ENCODE measurements around the gene GALC. TPM values are rescaled to one million over a fixed set of nuclear protein-coding genes. Genes with fewer than 3 reads are reported as not detected.

Gene GALC
- total RNA-seq, 1 experiment from 2014 or later: 1.0 TPM

GRCh38 chr14:87898301-87898700 is 94.7 kb downstream of the GALC start:
- peaks cover 8% of the 10 kb centered on the region for H3K4me1 Mint-ChIP-seq (ENCODE audit: insufficient read depth, unreplicated experiment)
- intact Hi-C loops (cut with micrococcal nuclease): no loop called here
- DNase-seq (ENCODE audit: unreplicated experiment): no peak
- H3K4me3 Mint-ChIP-seq (ENCODE audit: unreplicated experiment): no peak overlapping the region
- no TSS peak for BruUV-seq (replicated peaks)
- no peaks in the 10 kb centered on the region for H3K27me3 Mint-ChIP-seq (ENCODE audit: insufficient read depth, unreplicated experiment)
- no peaks in the 10 kb centered on the region for H3K9me3 Mint-ChIP-seq (ENCODE audit: unreplicated experiment)
- POLR2A ChIA-PET: interaction anchor here (0.8 to 0.9 kb wide), 2 partner anchors 103 to 153 kb away, joined by 3 to 4 read pairs; no protein-coding TSS in a partner anchor
- H3K36me3 Mint-ChIP-seq (ENCODE audit: insufficient read depth, unreplicated experiment): no peaks in the 10 kb centered on the region
- CTCF ChIA-PET: interaction anchor here (0.6 to 6.2 kb wide), 9 partner anchors 9 to 895 kb away, joined by 3 to 109 read pairs (median 4); no protein-coding TSS in a partner anchor
- H3K27ac Mint-ChIP-seq (ENCODE audit: low read depth, unreplicated experiment): no peak overlapping the region
- TF ChIP-seq CTCF (IDR thresholded peaks at IDR 0.05; ENCODE audit: unreplicated experiment): no peak

- peaks cover 8% of the 10 kb centered on the region for H3K4me1 Mint-ChIP-seq (ENCODE audit: insufficient read depth, unreplicated experiment)
- peak; percentile 73 for DNase-seq (ENCODE audit: unreplicated experiment)
- BruUV-seq (replicated peaks): no TSS peak
- peak overlapping the region; percentile 32 for H3K27ac Mint-ChIP-seq (ENCODE audit: low read depth, unreplicated experiment)
- H3K27me3 Mint-ChIP-seq (ENCODE audit: insufficient read depth, unreplicated experiment): no peaks in the 10 kb centered on the region
- CTCF ChIA-PET: interaction anchor here (0.6 to 6.2 kb wide), 22 partner anchors 9 to 281 kb away, joined by 3 to 109 read pairs (median 4); no protein-coding TSS in a partner anchor
- peak; percentile 62 for TF ChIP-seq CTCF (IDR thresholded peaks at IDR 0.05; ENCODE audit: unreplicated experiment)
- H3K36me3 Mint-ChIP-seq (ENCODE audit: insufficient read depth, unreplicated experiment): no peaks in the 10 kb centered on the region
- intact Hi-C loops (cut with micrococcal nuclease): loop anchor here (1.0 kb wide), 3 partner anchors 91 to 280 kb away; no protein-coding TSS in a partner anchor
- H3K9me3 Mint-ChIP-seq (ENCODE audit: unreplicated experiment): no peaks in the 10 kb centered on the region
- H3K4me3 Mint-ChIP-seq (ENCODE audit: unreplicated experiment): no peak overlapping the region
- POLR2A ChIA-PET: interaction anchor here (0.7 to 1.0 kb wide), 2 partner anchors 153 to 447 kb away, joined by 3 to 4 read pairs; no protein-coding TSS in a partner anchor
Measured at GRCh38 chr14:87896393-87897380, 96.3 kb downstream of the GALC start.

- H3K27ac Mint-ChIP-seq (ENCODE audit: low read depth, unreplicated experiment): no peak overlapping the region
- peaks cover 8% of the 10 kb centered on the region for H3K4me1 Mint-ChIP-seq (ENCODE audit: insufficient read depth, unreplicated experiment)
- no peak for DNase-seq (ENCODE audit: unreplicated experiment)
- ChIA-PET CTCF (interaction anchor here (1.0 to 6.2 kb wide), 6 partner anchors 17 to 279 kb away, joined by 3 to 109 read pairs (median 6); no protein-coding TSS in a partner anchor), POLR2A (no interaction called here)
- no peak for TF ChIP-seq CTCF (IDR thresholded peaks at IDR 0.05; ENCODE audit: unreplicated experiment)
- no peak overlapping the region for H3K4me3 Mint-ChIP-seq (ENCODE audit: unreplicated experiment)
- intact Hi-C loops (cut with micrococcal nuclease): no loop called here
- H3K27me3 Mint-ChIP-seq (ENCODE audit: insufficient read depth, unreplicated experiment): no peaks in the 10 kb centered on the region
- no peaks in the 10 kb centered on the region for H3K9me3 Mint-ChIP-seq (ENCODE audit: unreplicated experiment)
- no peaks in the 10 kb centered on the region for H3K36me3 Mint-ChIP-seq (ENCODE audit: insufficient read depth, unreplicated experiment)
- BruUV-seq (replicated peaks): no TSS peak
Measured at GRCh38 chr14:87894920-87895319, 98.1 kb downstream of the GALC start.

- no peaks in the 10 kb centered on the region for H3K27me3 Mint-ChIP-seq (ENCODE audit: insufficient read depth, unreplicated experiment)
- intact Hi-C loops (cut with micrococcal nuclease): no loop called here
- no peaks in the 10 kb centered on the region for H3K9me3 Mint-ChIP-seq (ENCODE audit: unreplicated experiment)
- TF ChIP-seq CTCF (IDR thresholded peaks at IDR 0.05; ENCODE audit: unreplicated experiment): no peak
- no peak overlapping the region for H3K4me3 Mint-ChIP-seq (ENCODE audit: unreplicated experiment)
- ChIA-PET CTCF (interaction anchor here (1.0 to 1.3 kb wide), 2 partner anchors 88 to 144 kb away, joined by 3 read pairs; no protein-coding TSS in a partner anchor), POLR2A (no interaction called here)
- peaks cover 8% of the 10 kb centered on the region for H3K4me1 Mint-ChIP-seq (ENCODE audit: insufficient read depth, unreplicated experiment)
- BruUV-seq (replicated peaks): no TSS peak
- H3K36me3 Mint-ChIP-seq (ENCODE audit: insufficient read depth, unreplicated experiment): no peaks in the 10 kb centered on the region
- DNase-seq (ENCODE audit: unreplicated experiment): no peak
- no peak overlapping the region for H3K27ac Mint-ChIP-seq (ENCODE audit: low read depth, unreplicated experiment)
Measured at GRCh38 chr14:87892763-87893162, 100.2 kb downstream of the GALC start.
